Measurements from ENCODE around the gene CYP4X1.
"Not testable (repeated sequence)": the region's sequence is repeated elsewhere in the genome, so short reads cannot be mapped to it uniquely, and the experiment has no call there.

Gene CYP4X1

DNA sequence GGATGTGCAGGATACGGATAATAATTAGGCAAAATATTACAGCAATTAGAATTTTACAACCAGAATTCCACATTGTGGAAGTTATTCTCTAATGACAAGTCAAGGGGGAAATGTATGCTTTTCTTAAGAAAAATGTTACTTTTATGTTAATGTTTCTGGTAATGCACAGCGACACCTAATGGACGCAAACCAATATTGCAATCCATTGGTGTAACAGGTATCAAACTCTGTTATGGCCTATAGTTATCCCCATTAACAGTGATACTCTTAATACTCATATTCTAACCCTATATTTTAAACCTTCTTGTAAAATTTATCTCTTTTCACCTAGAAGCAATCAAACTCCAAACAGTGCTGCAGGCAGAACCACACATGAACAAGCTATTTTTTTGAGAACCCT, 65.9 kb downstream of the CYP4X1 start:
- not testable (repeated sequence) for H3K4me3 ChIP-seq (ENCODE audit: extremely low read depth, insufficient read depth, low read length, poor library complexity, severe bottlenecking); H3K36me3 ChIP-seq (ENCODE audit: control insufficient read depth, insufficient read depth, low read length); H3K4me1 ChIP-seq (ENCODE audit: control insufficient read depth, insufficient read depth, low read length, poor library complexity, severe bottlenecking); H3K27ac ChIP-seq (ENCODE audit: low read depth, low read length, severe bottlenecking); H3K9me3 ChIP-seq (ENCODE audit: control insufficient read depth, low read length)
- WGBS, 2 experiments (ENCODE audit: insufficient coverage in 2 of 2), result 0% methylated on average over 1 of the region's 3 CpGs; no CpG with 5 or more reads in 1 of the 2 experiments

DNA sequence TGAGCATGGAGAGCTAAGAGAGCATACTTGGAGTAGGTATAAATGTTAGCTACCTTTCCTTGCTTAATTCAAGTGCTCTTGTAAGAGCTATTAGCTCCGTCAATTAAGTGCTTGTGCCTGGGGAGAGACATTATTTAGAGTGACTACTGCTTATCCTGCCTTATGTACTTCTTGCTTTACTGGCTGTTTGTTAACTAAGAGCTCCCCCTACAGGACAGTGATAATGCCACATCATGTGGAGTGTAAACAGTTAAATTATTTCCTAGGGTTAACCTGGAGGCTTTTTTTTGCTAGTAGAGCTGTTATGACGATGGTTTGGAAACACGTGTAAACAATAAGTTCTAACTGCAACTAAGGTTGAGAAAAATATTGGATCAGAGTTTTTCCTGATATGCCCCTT, 68.0 kb downstream of the CYP4X1 start:
- not testable (repeated sequence) for H3K4me1 ChIP-seq (ENCODE audit: control insufficient read depth, insufficient read depth, low read length, poor library complexity, severe bottlenecking); H3K27ac ChIP-seq (ENCODE audit: low read depth, low read length, severe bottlenecking); H3K9me3 ChIP-seq (ENCODE audit: control insufficient read depth, low read length); H3K36me3 ChIP-seq (ENCODE audit: control insufficient read depth, insufficient read depth, low read length); H3K4me3 ChIP-seq (ENCODE audit: extremely low read depth, insufficient read depth, low read length, poor library complexity, severe bottlenecking)
- WGBS, 2 experiments (ENCODE audit: insufficient coverage in 2 of 2), result 8% methylated on average over 2 of the region's 3 CpGs; no CpG with 5 or more reads in 1 of the 2 experiments
